Measurements from ENCODE around the gene LRCH2. TPM values are rescaled to one million over a fixed set of nuclear protein-coding genes. Genes with fewer than 3 reads are reported as not detected.

LRCH2 gene
- total RNA-seq, 1 donor: 2.5 TPM

- H3K27me3 ChIP-seq (ENCODE audit: insufficient read depth, low read length): peaks cover 4% of the 10 kb centered on the region
- no peaks in the 10 kb centered on the region for H3K79me2 ChIP-seq (ENCODE audit: insufficient read depth, low read length)
- no peaks in the 10 kb centered on the region for H4K20me1 ChIP-seq (ENCODE audit: insufficient read depth, low read length)
- no peak for DNase-seq (ENCODE audit: insufficient read length, low spot score, missing footprints)
- no peak for TF ChIP-seq CTCF (IDR thresholded peaks at IDR 0.05; ENCODE audit: extremely low read depth, low read depth, low read length)
- no peaks in the 10 kb centered on the region for H3K4me1 ChIP-seq (ENCODE audit: insufficient read depth, low read length)
- no peak overlapping the region for H3K4me3 ChIP-seq (ENCODE audit: insufficient read depth, low read length)
- no peak overlapping the region for H3K27ac ChIP-seq (ENCODE audit: low read depth, low read length)
- H3K9me3 ChIP-seq (ENCODE audit: low read depth, low read length): no peaks in the 10 kb centered on the region
- H3K36me3 ChIP-seq (ENCODE audit: insufficient read depth, low read length): no peaks in the 10 kb centered on the region
- no peak overlapping the region for H3K4me2 ChIP-seq (ENCODE audit: insufficient read depth, low read length)
- H2AFZ ChIP-seq (ENCODE audit: low read length): no peak overlapping the region
These were observed 140.7 kb downstream of the LRCH2 start for GRCh38 chrX:115093191-115093590.

- DNase-seq (ENCODE audit: insufficient read length, low spot score, missing footprints): no peak
- H3K79me2 ChIP-seq (ENCODE audit: insufficient read depth, low read length): no peaks in the 10 kb centered on the region
- no peak overlapping the region for H3K4me3 ChIP-seq (ENCODE audit: insufficient read depth, low read length)
- H3K36me3 ChIP-seq (ENCODE audit: insufficient read depth, low read length): no peaks in the 10 kb centered on the region
- no peak for TF ChIP-seq CTCF (IDR thresholded peaks at IDR 0.05; ENCODE audit: extremely low read depth, low read depth, low read length)
- no peaks in the 10 kb centered on the region for H4K20me1 ChIP-seq (ENCODE audit: insufficient read depth, low read length)
- H3K4me1 ChIP-seq (ENCODE audit: insufficient read depth, low read length): no peaks in the 10 kb centered on the region
- peaks cover 4% of the 10 kb centered on the region for H3K27me3 ChIP-seq (ENCODE audit: insufficient read depth, low read length)
- H3K9me3 ChIP-seq (ENCODE audit: low read depth, low read length): no peaks in the 10 kb centered on the region
- H2AFZ ChIP-seq (ENCODE audit: low read length): no peak overlapping the region
- H3K4me2 ChIP-seq (ENCODE audit: insufficient read depth, low read length): no peak overlapping the region
- H3K27ac ChIP-seq (ENCODE audit: low read depth, low read length): no peak overlapping the region
These were observed 144.5 kb downstream of the LRCH2 start for GRCh38 chrX:115089419-115089818.

GRCh38 chrX:115068896-115069295, 165.0 kb downstream of the LRCH2 start:
- no peak overlapping the region for H2AFZ ChIP-seq (ENCODE audit: low read length)
- no peak overlapping the region for H3K4me2 ChIP-seq (ENCODE audit: insufficient read depth, low read length)
- no peak for DNase-seq (ENCODE audit: insufficient read length, low spot score, missing footprints)
- no peak for TF ChIP-seq CTCF (IDR thresholded peaks at IDR 0.05; ENCODE audit: extremely low read depth, low read depth, low read length)
- H3K9me3 ChIP-seq (ENCODE audit: low read depth, low read length): no peaks in the 10 kb centered on the region
- H3K4me3 ChIP-seq (ENCODE audit: insufficient read depth, low read length): no peak overlapping the region
- no peaks in the 10 kb centered on the region for H4K20me1 ChIP-seq (ENCODE audit: insufficient read depth, low read length)
- no peaks in the 10 kb centered on the region for H3K27me3 ChIP-seq (ENCODE audit: insufficient read depth, low read length)
- H3K79me2 ChIP-seq (ENCODE audit: insufficient read depth, low read length): no peaks in the 10 kb centered on the region
- no peaks in the 10 kb centered on the region for H3K36me3 ChIP-seq (ENCODE audit: insufficient read depth, low read length)
- peaks cover 5% of the 10 kb centered on the region for H3K4me1 ChIP-seq (ENCODE audit: insufficient read depth, low read length)
- no peak overlapping the region for H3K27ac ChIP-seq (ENCODE audit: low read depth, low read length)

- Histone ChIP-seq H3K27ac (ENCODE audit: low read depth, low read length) (no peak overlapping the region), H2AFZ (ENCODE audit: low read length) (no peak overlapping the region), H3K79me2 (ENCODE audit: insufficient read depth, low read length) (no peaks in the 10 kb centered on the region), H3K9me3 (ENCODE audit: low read depth, low read length) (no peaks in the 10 kb centered on the region), H3K36me3 (ENCODE audit: insufficient read depth, low read length) (no peaks in the 10 kb centered on the region), H3K27me3 (ENCODE audit: insufficient read depth, low read length) (no peaks in the 10 kb centered on the region), H3K4me1 (ENCODE audit: insufficient read depth, low read length) (peaks cover 5% of the 10 kb centered on the region), H3K4me3 (ENCODE audit: insufficient read depth, low read length) (no peak overlapping the region), H3K4me2 (ENCODE audit: insufficient read depth, low read length) (no peak overlapping the region), H4K20me1 (ENCODE audit: insufficient read depth, low read length) (no peaks in the 10 kb centered on the region)
- TF ChIP-seq CTCF (IDR thresholded peaks at IDR 0.05; ENCODE audit: extremely low read depth, low read depth, low read length): no peak
- no peak for DNase-seq (ENCODE audit: insufficient read length, low spot score, missing footprints)
These were observed 166.1 kb downstream of the LRCH2 start for GRCh38 chrX:115067812-115068211.
